Measurements from ENCODE around the gene AMDHD2.
"Not testable (repeated sequence)": the region's sequence is repeated elsewhere in the genome, so short reads cannot be mapped to it uniquely, and the experiment has no call there.

DNA sequence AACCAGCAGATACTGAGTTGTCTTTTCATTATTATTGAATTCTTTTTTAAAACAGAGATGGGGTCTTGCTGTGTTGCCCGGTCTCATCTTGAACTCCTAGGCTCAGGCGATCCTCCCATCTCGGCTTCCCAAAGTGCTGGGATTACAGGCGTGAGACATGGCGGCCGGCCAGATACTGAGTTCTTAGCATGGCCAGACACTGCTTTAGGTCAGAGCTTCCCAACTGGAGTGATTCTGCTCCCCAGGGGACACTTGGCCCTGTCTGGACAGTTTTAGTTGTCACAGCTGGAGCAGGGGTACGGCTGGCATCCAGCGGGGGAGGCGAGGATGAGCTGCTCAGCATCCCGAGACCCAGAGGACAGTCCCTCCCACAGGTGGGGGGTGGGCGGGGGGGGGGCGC lies 58.7 kb downstream of the AMDHD2 start:
- not testable (repeated sequence) for TF ChIP-seq POLR2AphosphoS5 (IDR thresholded peaks at IDR 0.05)
- TF ChIP-seq, protein P1, sequence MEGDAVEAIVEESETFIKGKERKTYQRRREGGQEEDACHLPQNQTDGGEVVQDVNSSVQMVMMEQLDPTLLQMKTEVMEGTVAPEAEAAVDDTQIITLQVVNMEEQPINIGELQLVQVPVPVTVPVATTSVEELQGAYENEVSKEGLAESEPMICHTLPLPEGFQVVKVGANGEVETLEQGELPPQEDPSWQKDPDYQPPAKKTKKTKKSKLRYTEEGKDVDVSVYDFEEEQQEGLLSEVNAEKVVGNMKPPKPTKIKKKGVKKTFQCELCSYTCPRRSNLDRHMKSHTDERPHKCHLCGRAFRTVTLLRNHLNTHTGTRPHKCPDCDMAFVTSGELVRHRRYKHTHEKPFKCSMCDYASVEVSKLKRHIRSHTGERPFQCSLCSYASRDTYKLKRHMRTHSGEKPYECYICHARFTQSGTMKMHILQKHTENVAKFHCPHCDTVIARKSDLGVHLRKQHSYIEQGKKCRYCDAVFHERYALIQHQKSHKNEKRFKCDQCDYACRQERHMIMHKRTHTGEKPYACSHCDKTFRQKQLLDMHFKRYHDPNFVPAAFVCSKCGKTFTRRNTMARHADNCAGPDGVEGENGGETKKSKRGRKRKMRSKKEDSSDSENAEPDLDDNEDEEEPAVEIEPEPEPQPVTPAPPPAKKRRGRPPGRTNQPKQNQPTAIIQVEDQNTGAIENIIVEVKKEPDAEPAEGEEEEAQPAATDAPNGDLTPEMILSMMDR (IDR thresholded peaks at IDR 0.05 in 8 of 11, conservative IDR thresholded peaks at IDR 0.05 in 3 of 11), result not testable (repeated sequence)
